GM18505 (cell line): ENCODE data around the gene ATL1.

Experiments
- ATAC-seq: cut with Tn5 transposase; IDR thresholded peaks from one replicate; pipeline ENCODE4 v1.9.1; 2021; ENCODE audit not compliant: unreplicated experiment
- POLR2A ChIP-seq: IDR thresholded peaks from 4 replicates; pipeline ENCODE4 v1.6.1; 2011; ENCODE audit warnings: borderline replicate concordance; ENCODE audit not compliant: insufficient read depth, insufficient read length; ENCODE audit errors: extremely low read depth

Gene ATL1

DNA sequence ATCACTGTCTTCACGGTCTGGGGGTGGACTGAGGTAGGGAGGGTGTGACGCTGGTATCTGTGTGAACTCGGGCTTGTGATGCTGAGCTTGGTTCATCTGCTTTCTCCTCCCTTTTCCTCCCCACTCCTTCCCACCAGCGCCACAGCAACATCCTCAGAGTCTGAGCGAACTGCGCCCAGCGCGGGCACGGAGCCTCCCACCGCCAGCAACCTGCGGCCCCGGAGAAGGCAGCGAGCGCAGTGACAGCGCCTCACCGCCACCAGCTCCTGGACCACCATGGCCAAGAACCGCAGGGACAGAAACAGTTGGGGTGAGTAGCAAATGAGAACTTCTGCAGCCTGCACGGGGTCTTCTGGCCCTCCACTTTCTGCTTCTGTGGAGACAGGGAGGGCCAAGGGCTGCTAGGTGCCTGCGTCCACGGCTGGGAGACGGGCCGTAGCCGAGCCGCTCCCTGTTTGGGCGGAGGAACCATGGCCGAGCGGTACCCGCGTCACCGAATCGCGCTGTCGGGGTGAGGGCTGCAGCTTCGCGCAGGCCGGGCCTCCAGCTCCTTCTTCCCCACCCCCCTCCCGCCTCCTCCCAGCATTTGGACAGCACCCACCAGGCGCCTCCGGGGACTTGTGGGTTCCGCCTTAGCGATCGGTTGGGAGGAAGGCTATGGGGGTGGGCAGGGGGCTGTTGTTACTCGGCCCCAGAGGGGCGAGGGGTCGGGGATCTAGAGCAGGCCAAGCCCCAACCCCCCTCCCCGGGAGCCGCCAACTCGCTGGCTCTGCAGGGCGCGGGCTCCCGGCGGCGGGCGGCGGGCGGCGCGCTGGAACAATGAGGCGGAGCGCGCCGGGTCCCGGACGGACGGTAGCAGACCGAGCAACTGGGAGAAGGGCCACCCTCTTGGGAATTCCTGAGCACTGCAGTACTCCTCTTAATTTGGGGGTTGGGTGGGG lies at the start of gene ATL1:
TSS of gene ATL1 (plus strand) at position 156 of the 941 bp plus-strand sequence. CDS start at position 277, 121 bp downstream.
- no peak for TF ChIP-seq POLR2A
- peak; percentile 55 for ATAC-seq

DNA sequence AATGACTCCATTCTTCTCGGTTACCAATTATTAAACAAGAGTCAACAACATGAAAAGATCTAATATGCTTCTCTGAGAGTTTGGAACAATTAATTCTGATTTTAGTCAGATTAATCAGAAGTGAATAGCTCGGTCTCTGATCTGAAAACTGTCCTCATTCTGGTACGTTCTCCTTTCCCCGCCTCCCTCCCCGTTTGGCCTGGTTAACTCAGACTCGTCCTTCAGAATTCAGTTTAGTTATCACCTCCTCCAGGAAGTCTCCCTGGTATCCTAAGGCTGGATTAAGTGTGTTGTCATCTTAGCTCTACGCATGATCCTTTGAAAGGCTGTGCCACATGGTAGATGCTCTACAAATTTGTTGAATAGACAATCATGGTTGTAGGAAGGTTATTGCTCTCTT lies 49.8 kb upstream of the ATL1 start:
- no peak for TF ChIP-seq POLR2A
- no peak for ATAC-seq

DNA sequence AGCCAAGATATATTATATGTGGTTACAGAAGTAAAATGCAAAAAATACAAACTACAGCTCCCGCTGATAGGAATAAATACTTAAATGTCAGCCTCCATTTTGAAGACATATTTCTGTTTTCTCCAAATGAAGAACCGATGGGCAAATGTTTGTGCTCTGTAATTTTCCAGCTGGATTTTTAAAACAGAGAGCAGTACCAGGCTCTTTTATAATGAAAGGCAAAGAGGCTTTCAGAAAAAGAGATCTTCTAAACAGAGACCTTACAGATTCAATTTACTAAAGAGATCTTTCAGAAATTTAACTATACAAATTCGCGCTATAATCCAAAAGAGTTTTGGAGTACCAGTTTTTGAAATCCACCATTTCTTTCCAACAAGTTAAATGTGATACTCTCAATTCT lies 47.5 kb upstream of the ATL1 start:
- TF ChIP-seq POLR2A = no peak
- no peak for ATAC-seq

- no peak for TF ChIP-seq POLR2A
- no peak for ATAC-seq
Observed at GRCh38 chr14:50516091-50516490, 43.9 kb upstream of the ATL1 start.

GRCh38 chr14:50520947-50521815 lies 38.8 kb upstream of the ATL1 start:
- no peak for TF ChIP-seq POLR2A
- ATAC-seq = peak; percentile 69

- ATAC-seq = peak; percentile 56
- no peak for TF ChIP-seq POLR2A
Observed at GRCh38 chr14:50521912-50522341, 38.0 kb upstream of the ATL1 start.

DNA sequence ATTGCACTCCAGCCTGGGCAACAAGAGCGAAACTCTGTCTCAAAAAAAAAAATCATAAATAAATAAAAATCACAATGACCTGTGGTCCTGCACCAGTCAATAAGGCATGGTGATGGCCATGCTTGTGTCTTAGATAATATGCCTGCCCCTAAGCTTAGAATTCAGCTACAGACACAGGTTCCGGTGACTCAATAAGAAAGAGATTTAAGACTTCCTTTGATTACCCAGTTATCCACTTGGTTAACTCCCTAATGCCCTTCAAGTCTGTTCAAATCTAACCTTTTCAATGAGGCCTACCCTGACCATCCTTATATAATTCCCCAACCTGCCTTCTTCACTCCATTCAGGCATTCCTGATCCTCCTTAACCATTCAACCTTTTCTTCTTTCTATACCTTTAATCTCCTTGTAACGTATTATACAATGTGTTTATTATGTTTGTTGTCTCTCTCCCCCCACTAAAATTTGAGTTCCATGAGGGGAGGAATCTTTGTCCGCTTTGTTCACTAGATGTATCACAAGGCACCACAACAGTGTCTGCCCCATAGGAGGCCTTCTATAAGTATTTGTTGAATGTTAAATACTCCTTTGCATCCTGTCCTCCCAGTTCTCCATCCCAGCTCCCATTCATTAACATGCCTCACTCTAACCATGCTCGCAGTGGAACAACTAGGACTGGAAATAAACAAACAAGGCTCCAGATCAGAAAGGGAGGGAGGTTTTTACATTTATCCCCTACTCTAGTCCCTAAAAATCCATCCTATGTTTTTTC lies 36.5 kb upstream of the ATL1 start:
- ATAC-seq = no peak
- no peak for TF ChIP-seq POLR2A

GRCh38 chr14:50524060-50524459 lies 35.9 kb upstream of the ATL1 start:
- no peak for TF ChIP-seq POLR2A
- no peak for ATAC-seq

DNA sequence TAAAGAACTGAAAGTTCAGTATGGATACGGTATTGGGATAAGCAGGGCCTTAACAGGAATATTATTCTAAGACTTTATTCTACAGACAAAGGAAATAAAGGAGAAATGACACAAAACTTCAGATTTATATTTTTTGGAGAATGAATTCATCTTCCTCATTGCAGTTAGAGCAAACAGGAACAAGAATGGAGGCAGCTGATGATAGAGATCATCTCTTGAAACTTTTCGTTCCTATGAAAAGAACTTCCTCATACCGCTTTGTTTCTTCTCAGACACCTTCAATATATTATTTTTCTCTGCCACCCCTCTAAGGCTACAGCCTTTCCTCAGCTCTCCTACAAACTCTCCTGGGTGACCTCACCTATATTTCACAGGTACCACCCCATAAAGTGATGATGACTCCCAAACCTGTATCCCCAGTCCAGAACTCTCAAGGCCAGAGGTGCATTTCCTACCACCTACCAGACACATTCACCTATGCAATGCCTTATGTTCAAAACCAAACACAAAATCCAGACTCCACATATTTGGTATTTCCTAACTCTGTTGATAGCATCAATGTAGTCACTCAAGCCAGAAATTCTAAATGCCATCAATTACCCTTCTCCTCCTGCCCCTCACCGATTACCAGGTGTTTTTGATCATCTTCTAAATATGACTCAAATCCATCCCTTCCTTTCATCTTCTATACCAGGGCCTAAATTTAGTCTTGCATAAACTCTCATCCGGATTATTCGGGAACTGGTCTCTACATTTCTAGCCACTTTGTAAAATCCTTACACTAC lies 35.0 kb upstream of the ATL1 start:
- no peak for ATAC-seq
- TF ChIP-seq POLR2A = no peak

DNA sequence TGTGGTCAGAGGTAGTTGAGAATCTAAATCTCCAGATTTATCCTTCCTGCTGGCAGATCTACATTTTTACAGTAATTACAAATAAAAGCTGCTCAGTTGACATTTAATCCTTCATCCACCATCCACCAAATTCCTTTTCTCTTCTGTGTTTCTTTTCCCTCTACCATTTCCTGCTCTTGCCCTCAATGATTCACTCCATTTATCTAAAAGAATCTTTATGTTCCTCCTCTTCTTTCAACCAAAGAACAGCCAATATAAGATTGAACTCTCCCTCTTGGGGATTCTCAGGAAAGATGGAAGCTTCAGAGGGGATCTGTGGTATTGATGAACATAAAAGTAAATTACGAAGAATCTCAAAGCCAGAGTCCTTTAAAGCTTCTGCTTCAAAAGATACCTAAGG lies 31.9 kb upstream of the ATL1 start:
- ATAC-seq = no peak
- TF ChIP-seq POLR2A = no peak

DNA sequence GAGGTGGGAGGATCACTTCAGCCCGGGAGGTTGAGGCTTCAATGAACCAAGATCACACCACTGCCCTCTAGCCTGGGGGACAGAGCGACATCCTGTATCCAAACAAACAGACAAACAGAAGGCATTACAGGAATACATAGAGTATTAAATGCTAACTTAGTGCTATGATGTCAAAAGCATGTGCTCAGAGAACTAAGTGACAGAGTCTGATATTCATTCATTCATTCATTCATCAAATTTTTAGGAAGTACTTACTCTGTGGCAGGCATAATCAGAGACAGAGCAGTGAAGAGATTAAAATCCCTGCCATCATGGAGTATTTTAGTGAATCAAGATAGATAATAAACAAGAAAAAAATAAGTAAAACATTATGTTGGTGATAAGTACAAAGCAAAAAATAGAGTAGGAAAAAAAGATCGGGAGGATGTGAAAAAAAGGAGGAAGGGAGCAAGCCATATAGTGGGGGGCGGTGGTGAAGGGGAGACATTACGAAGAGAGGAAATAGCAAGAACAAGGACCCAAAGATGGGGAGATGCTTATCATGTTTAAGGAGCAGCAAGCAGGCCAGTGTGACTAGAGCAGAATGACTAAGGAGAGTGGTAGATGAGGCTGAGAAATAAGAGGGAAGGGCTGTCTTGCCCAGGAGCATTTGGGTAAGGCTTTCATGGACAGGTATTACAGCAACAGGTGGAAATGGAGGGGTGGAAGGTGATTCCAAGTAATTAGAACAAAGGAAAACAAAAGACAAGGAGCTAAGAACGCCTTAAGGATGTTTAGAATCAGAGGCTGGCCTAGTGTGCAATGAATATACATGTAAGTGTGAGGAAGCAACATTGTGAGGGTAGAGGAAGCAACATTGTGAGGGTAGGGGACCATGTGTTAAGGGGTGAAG lies 30.4 kb upstream of the ATL1 start:
- ATAC-seq = no peak

DNA sequence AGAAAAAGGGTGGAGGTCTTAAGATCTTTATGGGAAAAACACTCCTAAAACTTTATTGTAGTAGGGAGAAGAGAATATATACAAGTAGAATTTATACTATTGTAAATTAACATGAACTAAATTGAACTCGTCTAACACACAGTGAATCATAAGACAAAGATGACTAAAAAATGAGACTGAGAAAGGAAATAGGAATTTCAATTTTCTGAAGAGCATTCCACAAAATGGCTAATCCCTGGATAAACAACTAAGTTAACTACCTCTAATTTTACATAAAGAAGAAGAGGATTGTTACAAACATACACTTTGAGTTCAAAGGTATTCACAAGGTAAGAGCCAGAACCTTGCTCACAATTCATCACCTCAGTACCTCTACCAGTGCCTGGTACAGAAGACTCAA lies 29.6 kb upstream of the ATL1 start:
- ATAC-seq = no peak
- TF ChIP-seq POLR2A = no peak

More for the DNA sequence above, 30.4 kb upstream of the ATL1 start:
- no peak for TF ChIP-seq POLR2A

DNA sequence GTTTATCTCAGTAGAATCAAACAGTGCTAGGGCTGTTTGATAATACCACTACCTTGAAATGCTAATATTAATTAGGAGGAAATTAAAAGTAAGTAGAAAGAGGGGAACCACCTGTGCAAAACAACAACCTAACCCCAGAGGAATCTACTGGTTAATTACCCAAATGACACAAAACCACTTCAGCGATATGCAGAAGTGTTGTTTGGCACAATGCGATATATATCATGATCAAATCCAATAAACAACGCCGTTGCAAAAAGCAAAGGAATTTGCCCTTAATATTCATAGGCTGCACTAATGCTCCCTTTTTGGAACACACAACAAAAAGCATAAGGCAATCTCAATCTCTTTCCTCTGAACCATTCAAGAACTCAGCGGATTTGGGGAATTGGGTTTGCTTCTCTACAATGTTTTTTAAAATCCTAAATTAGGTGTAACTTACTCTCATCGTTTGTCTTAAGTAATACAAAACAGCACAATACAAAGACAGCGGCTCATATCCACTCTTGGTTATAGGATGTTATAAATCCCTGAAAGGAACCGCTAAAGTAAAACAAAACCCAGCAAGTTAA lies 29.1 kb upstream of the ATL1 start:
- no peak for TF ChIP-seq POLR2A
- no peak for ATAC-seq
